RCC 7860 (cell line): ENCODE data around the gene ADGRD2.

ENCODE experiments used
- DNase-seq: peaks from one replicate; pipeline ENCODE4 v3.0.0-alpha.2; 2015; ENCODE audit warnings: low spot score
- FAIRE-seq: peaks from 2 replicates; lab custom pipeline; 2012; peaks lifted over from hg19 to GRCh38; lab: Jason Lieb, UNC

Gene ADGRD2

DNA sequence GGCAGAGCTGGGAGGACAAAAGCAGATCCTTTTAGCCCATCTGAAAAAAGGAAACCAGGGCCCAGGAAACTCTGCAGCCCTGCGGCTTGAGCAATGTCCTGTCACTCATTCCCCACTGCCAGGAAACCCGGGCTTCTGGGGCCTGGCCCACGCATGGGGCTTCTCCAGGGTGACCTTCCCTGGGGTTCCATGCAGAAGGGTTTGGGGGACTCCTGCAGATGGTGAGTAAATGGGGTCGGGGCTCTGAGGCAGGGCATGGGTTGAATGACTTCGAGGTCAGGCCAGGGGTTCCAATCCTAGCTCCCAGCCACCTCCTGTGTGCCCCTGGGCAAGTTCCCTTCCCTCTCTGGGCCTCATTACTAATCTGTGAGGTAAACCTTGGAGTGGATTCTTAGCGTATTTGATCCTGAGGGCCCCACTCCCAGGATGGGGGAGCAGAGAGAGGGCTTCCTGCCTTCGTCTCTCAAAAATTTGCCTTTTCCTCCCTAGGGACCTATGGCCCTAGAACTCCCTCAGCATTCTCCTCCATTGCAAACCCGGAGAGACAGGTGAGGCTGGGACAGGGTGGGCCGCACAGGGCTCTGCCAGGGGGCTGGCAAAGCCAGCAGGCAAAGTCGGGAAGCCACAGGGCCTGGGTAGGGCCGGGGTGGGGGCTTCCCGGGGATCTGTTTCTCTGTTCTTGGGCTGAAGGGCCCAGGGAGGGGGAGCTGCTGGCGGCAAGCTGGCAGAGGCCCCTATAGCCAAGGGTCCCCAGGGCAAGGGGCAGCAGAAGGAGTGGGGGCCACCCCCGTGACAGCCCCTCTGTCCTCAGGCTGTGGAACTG, 25.8 kb downstream of the ADGRD2 start:
- no peak for DNase-seq
- FAIRE-seq: no peak

DNA sequence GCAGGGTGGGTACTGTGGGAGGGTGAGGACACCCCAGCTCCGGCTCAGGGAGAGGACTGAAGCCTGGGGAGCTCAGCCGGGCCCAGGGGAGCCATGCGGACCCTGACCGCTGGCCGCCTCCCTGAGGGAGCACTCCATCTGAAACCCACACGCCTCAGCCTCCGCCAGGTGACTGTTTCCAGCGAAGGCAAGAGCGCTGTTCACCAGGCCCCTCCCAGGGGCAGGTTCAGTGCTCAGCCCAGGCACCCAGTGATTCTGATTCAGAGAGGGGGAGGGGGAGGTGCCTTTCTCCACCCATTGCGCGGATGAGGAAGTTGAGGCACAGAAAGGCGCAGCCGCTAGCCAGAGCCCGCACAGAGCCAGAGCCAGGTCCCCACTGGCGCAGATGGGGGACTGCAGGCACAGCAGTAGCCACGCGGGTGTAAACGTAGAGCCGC, 27.0 kb downstream of the ADGRD2 start:
- no peak for DNase-seq

DNA sequence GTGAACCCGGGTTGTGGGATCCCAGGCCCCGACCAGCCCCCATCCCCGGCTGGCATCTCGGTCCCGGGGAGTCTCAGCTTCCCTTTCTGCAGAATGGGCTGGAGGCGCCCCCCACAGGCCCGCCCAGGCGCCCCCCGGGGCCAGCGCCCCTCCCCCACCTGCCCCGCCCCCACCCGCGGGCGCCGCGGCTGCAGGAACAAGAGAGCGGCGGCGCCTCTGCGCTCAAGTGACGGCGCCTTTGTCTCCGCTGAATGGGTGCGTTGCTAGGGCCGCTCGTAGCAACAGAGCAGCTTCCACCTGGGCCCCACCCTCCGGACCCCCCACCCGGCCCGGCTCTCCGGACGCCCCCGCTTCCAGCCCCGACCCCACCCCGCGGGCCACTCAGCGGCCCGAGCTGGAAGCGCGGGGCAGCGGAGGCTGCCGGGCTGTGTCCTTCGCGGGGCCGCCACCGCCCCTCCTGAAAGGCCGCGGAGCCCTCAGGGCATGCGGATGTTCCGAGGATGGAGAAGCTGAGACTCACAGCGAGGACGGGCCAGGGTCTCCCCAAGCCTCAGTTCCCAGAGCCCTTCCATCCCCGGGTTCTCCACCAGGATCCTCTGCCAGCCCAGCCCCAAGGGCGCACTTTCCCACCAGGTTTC, 27.5 kb downstream of the ADGRD2 start:
- DNase-seq (no peak), FAIRE-seq (no peak)

More for the DNA sequence above, 27.0 kb downstream of the ADGRD2 start:
- no peak for FAIRE-seq

DNA sequence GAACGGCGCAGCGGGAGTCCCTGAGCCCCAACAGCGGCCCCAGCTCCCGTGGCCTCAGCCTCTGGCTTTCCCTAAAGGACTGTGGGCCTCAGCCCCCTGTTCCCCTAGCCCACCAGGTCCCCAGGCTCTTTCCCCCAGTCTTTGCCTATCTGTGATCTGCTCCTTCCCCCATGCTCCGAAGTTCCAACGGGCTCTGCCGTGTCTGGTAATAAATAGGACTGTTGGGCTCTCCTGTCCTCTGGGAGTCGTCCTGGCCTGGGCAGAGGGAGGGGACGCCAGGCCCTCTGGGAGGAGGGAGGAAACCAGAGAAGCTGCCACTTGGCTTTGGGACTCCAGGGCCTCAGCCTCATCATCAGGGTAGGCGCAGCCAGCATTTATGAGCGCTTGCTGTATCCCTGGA, 28.1 kb downstream of the ADGRD2 start:
- DNase-seq: no peak
- FAIRE-seq: no peak

DNA sequence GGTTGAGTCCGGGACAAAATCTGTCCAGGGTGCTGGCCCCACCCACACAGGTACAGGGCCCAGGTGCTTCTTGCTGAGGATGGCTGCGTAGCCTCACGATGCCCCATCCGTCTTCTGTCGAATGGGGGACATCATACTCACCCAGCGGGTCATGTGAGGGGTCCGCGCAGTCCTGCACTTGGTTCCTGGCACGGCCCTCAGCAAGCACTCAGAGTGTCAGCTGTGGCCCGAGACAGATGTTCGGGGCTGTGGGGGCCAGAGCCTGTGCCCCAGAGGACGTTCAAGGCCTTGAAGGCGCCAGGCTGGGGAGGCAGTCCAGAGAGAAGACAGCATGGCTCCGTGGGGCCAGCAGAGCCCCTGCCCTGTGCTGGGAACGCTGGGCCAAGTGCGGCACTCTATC, 29.1 kb downstream of the ADGRD2 start:
- no peak for DNase-seq
- no peak for FAIRE-seq

DNA sequence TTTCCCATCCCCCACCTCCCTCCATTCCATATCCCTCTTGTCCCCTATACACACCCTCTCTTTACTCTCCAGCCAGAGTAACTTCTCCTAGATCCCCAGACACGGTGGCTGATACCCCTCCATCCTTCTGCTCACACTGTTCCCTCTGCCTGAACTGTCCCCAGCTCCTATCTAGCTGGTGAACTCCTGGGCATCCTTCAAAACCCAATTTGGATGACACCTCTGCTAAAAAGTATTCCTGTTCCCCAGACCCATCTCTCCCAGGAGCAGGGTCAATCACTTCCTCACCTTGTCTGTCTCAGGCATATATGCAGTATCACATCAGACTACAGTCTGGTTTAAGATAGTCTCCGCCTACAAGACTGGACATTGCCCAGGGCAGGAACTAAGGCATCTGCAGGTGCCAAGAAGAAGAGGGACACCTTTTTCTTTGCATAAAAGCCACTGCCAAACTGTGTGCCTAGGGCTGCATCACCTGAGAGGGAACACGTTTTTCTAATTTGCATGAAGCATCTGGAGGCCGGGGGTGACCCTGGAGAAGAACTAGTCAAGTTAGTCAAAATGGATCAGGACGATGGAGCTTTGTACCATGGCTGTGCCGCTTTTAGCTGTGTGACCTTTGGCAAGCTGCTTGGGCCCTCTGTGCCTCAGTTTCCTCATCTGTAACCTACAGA, 29.8 kb downstream of the ADGRD2 start:
- DNase-seq: no peak
- no peak for FAIRE-seq

DNA sequence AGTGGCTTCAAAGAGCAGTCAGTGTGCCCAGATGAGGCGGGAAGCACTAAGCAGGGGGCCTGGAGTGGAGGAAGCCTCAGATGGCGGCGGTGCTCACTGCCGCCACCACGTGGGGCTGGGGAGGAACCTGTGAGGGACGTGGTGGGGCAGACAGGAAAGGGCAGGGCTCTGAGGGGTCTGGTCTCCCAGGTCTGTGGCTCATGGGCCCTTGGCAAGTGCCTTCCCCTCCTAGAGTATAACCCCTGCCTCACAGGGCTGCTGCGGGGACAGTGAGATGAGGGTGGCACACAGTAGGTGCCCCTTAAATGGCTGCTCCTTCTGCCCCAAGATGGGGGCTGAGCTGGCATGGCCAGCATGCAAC, 30.4 kb downstream of the ADGRD2 start:
- FAIRE-seq (no peak), DNase-seq (no peak)

DNA sequence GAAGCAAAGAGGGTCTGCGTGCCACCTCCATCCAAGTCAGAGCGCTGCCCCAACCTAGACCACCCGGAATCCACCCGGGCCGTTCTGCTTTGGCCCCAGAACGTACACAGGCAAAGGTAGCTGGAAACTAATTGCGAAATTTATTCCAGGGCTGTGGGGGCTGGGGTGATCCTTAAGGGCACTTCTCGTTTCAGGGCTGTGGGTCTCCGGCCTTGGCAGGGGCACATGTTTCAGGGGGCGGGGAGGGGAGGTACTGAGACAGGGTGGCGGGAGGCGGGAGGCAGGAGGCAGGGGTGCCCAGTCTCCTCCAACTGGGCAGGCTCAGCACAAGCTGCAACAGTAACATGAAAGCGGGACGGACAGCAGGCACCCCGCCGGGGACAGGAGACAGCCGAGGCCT, 30.9 kb downstream of the ADGRD2 start:
- DNase-seq (no peak), FAIRE-seq (no peak)

DNA sequence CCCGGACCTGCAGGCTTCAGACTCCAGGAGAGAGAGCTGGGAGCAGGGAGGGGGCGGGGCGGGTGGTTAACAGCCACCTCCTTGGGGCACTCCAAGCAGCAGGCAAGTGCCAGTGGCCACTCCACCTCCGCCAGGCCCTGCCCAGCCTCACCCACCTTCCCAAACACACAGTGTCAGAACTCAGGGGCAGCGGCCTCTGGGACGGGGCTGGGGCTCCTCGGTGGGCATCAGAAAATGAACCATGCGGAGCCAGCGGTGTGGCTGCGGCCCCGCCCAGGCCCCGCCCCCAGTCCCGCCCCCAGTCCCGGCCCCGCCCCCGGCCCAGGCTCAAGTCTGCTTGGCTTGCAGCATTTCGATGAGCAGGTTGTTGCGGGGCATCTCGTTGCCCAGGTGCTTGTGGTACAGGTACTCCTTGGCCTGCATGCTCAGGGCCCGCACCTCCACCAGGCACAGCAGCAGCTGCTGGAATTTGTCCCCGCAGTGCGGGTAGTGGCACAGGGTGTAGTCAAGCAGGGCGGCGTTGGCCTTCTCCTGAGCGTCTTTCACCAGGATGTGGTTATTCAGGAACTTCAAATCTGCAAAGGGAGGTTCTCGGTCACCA, 32.3 kb downstream of the ADGRD2 start:
- FAIRE-seq (no peak), DNase-seq (no peak)

DNA sequence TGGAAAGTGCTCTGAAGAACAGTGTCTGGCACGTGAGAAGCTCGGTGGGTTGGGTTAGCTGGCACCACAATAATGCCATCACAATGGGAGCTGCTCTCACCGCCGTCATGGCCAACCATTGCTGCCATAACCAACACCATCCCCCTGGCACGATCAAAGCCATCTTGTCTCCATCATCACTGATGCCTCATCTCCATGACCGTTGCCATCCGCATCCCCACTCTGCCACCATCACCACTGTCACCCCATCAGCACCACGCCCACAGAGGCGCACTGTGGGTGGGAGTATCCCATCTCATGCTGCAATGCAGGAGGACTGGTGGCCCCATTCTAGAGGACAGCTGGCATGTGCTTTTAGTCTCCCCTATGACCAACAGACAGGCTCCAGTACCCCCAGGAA, 33.2 kb downstream of the ADGRD2 start:
- FAIRE-seq (no peak), DNase-seq (no peak)

DNA sequence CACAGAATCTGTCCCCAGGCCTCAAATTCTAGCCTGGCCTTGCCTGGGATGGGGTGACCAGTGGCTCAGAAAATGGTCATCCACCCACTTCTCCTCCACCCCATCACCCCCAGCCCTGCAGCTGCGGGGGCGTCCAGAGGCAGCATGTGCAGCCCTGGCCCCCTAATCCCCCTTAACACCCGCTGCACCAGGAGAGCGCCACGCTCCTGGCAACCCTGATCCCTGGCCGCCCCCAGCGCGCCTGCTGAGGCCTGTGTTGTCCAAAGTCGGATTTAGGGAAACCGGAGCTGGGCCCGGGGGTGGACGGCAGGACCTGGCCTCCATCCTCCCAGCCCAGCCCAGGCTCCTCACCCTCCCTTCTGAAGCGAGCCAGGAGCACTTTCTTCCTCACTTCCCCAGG, 35.0 kb downstream of the ADGRD2 start:
- no peak for DNase-seq
- FAIRE-seq: no peak

DNA sequence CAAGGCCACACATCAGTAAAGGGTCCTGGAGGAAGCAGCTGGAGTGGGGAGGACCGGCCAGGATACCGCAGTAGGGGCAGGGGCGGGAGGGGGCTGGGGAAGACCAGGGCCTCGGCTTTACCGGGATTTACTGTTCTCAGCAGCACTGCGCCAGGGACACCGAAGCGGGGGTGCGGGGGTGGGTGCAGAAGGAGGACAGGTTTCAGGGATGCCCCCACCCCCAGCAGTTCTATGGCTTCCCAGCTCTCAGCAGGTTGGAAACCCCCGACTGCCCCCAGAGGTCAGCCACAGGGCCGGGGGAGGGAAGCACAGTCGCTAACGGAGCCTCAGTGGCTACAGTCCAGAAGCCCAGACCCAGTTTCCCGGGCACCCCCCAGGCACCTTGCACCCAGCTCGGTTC, 35.7 kb downstream of the ADGRD2 start:
- DNase-seq (no peak), FAIRE-seq (no peak)

DNA sequence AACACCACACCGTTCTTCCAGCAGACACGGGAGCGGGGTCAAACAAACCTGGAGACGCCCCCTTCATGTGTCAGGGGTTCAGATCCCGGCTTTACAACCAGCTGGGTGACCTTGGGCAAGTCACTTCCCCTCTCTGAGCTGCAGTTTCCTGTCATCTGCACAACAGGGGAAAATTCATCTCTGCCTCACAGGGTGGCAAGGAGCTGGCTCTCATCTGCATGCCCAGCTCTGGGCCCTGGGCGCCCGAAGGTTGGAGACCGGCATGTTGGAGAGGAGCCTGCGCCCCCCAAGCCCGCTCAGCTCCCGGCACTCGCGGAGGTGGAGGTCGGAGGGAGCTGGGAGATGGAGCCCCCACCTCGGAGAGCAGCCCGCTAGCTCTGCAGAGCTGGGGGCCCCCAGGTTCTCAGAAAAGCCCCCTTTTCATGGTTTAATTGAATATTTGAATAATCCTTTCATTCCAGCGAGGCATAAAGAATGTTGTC, 36.6 kb downstream of the ADGRD2 start:
- FAIRE-seq: no peak
- DNase-seq: no peak

DNA sequence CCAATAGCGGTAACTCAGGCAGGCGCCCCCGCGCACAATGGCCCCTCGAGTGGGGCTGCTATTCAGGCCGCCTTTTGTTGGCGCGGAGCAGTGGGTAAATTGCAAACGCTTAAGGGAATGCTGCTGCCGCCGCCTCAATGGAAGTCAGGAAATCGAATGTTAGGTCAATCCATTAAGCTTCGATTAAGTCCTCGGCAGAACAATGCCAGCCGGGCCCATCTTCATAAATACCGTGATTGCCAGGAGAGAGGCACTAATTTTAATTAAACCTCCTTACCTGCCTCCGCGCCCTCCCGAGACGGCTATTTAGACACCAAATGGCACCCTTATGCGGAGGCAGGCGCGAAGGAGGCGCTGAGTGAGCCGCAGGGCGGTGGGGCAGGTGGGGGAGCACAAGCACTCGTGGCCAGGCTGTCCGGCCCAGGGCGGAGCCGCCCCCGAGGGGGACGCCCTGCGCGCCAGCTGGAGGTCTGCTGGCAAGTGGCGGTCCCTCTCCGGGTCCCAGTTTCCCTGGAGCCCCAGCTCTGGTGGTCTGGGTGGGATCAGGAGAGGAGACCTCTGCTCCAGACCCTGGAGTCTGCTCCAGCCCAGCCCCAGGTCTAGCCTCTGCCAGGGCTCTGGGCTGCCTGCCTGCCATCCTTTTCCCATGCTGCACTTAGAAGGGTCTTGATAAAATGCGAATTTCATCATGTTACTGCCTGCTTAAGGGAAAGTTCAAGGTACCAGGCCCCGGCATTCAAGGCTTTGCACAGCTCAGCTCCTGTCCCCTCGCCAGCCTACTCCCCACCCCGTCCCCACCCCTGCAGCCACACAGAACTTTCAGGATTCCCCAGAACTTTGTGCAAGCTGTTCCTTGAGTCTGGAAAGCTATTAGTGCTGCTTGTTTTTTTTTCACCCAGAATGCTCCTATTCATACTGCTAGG, 37.3 kb downstream of the ADGRD2 start:
- DNase-seq (no peak), FAIRE-seq (no peak)

DNA sequence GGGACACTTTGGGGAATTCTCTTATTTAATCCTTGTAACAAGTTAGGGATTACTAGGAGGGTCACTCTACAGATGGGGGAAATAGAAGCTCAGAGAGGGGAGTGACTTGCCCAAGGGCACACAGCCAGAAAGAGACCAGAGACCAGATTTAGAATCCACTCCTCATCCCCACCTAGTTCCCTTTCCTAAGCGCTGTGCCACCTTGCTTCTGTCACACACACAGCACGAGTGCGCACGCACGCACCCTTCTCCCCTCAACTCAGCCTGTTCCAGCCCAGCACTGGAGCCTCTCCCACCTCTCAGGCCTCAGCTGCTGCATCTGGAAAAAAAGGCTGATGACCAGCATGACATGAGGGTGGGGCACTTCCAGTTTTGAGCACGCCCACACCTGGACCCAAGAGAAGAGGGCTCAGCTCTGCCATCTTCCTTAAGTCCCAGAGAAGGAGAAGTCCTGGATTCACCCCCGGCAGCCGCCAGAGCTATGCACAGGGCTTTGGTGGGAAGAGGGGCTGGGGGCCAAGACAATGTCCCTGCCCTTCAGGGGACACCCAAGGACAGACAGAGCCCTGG, 38.5 kb downstream of the ADGRD2 start:
- no peak for DNase-seq
- FAIRE-seq: no peak

DNA sequence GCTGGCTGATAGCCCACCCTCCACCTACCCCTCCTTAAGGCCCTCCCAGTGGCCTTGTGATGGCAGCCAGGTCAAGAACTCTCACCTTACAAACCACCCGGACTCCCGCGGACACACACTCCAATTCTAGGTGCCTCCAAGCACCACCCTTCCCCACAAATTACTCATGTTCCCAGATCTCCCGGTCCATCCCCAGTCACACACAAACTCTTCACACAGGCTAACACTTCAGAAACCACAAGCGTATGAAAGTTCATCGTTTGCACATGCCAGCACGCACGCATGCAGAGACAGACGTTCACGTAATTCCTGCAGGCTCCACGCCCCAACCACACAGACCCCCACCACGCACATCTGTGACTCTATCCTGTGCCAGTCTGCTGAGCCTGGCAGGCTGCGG, 39.0 kb downstream of the ADGRD2 start:
- DNase-seq: no peak
- FAIRE-seq: no peak

DNA sequence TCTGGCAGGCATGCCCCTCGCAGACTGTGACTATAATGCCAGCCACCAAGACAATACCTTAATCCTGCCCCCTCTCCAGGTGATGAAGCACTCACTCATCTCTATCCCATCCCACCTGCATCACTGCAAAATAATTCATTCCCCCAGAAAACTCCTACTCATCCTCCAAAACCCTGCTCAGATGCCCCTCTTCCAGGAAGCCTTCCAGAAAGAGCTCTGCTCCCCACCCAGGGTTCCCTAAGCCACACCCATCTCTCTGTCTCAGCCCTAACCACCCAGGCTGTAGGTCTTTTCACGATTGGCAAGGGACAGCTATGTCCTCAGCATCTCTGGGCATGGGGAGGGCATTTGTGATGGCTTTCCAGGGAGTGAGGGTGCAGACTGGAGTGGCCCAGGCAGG, 39.8 kb downstream of the ADGRD2 start:
- no peak for FAIRE-seq
- no peak for DNase-seq

DNA sequence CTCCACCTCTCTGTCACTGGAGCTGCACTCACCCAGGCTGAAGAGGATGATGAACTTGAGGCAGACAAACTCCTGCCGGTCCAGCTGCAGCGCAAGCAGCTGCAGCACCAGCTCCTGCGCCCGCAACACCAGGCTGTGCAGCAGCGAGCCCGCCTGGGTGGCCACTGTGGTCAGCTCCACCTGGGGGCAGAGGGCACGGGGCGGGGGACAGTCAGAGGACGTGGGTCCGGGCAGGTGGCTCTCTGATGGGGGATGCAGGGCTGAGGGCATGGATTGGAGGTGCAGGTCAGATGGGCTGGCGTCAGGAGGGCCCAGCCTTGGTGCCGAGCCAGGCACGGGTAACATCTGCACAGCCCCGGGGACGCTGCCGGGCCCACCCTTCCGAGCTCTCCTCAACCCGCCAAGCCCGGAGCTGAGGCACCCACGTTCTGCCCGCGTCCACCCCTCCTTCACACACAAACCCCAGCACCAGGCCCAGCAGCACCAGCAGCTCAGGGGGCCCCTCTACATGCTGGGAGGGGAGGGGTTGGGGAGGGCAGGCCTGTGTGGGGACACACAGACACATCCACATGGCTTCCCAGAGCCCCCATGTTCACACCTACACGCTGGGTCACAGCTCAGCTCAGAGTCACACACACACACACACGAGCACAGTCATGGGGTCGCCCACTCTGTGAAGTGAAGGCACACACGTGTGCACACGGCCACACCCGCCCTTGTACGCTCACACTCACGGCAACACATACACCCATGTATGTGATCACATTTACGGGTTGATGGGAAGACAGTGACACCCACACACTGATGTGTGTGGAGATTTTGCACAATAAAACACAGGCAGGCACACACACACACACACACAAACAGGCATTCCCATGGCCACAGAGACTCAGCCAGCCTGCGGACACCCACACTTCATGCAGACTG, 41.1 kb downstream of the ADGRD2 start:
- FAIRE-seq (no peak), DNase-seq (no peak)

DNA sequence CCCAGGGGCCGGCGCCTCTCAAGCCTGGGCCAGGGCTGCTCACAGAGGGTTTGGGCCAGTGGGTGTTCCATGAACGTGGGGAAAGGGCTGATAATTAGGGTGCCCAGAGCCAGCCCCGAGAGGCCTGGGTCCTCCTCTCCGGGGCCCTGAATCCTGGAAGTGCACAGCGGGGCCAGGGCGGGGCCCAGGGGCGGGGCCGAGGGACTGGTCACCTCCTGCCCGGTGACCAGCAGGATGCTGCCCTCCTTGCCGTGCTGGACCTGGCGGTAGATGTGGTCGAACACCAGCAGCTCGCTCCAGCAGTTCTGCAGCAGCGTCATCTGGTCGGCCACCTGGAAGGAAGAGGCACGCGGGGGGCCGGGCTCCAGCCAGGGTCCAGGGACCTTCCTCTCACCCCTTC, 42.6 kb downstream of the ADGRD2 start:
- FAIRE-seq: no peak

More for the DNA sequence above, 42.6 kb downstream of the ADGRD2 start:
- no peak for DNase-seq
